GM12801 (cell line): ENCODE data around the gene KDM4B.

ENCODE experiments used
- CTCF ChIP-seq: IDR thresholded peaks from one replicate; pipeline ENCODE4 v1.5.1; 2011; ENCODE audit warnings: control low read depth; ENCODE audit not compliant: insufficient read length; ENCODE audit errors: extremely low read depth

KDM4B gene

DNA sequence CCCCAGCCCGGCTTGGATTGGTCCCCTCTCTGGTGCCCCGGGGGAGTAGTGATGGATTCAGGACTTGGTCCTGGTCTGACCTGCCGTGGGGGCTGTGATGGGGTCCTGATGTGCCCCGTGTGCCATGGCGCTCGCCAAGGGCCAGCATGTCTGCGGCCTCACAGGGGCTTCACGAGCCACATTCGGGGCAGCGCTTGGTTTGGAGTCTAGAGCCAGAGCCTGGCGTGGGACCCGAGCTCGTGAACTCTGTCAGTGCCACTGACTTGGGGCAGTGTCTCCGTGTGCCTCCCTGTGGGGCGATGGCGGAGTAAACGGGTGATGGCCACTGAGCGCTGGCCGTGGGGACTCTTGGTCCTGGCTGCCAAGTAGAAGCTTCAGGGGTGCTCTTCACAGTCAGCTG lies 17.1 kb downstream of the KDM4B start:
- TF ChIP-seq CTCF = no peak

GRCh38 chr19:4986471-4986891 lies 17.6 kb downstream of the KDM4B start:
- TF ChIP-seq CTCF = no peak

DNA sequence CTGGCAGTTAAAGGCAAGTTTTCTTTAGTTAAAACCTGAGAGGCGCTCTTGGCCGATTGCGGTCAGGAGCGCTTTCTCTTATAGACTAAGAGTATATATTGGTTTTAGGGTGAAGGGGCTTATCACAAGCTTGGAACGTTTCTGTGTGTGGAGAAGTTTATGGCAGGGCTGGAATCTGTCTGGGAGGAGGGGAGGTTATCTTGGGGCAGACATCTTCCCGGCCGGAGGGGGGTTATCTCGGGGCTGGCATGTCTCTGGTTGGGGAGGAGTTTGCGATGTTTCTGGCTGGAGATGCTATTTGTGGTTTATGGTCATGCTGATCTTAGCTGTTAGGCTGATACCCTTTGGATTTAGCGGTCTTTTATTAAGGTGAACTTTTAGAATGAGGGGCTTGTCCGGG lies 18.3 kb downstream of the KDM4B start:
- no peak for TF ChIP-seq CTCF

DNA sequence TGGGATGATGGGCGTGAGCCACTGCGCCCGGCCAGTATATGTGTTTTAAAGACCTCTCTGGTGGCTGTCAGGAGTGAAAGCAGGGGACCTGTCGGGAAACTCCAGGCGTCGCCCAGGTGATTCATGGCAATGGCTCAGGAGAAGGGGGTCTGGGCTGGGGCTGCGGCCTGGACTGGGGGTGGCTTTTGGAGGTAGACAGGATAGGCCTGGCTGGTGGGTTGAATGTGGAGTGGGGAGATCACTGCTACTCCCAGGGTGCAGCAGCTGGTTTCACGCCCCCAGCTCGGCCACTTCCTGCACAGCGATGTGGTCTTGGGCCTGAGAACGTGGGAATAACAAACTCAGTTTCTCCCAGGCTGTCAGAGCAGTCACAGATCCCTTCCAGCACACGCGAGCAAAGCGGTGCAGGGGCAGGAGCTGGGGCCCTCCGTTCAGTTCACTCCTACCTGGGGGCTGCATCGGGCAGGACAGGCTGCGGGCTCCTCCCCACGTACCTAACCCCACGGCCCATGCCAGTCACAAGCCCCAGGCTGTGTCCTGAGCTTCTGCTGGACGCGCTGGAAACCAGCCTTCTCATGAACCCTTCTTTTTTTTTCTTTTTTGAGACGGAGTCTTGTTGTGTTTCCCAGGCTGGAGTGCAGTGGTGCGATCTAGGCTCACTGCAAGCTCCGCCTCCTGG lies 18.9 kb downstream of the KDM4B start:
- no peak for TF ChIP-seq CTCF

- no peak for TF ChIP-seq CTCF
These were observed 19.9 kb downstream of the KDM4B start for GRCh38 chr19:4988770-4989251.

- no peak for TF ChIP-seq CTCF
These were observed 21.4 kb downstream of the KDM4B start for GRCh38 chr19:4990306-4990705.

DNA sequence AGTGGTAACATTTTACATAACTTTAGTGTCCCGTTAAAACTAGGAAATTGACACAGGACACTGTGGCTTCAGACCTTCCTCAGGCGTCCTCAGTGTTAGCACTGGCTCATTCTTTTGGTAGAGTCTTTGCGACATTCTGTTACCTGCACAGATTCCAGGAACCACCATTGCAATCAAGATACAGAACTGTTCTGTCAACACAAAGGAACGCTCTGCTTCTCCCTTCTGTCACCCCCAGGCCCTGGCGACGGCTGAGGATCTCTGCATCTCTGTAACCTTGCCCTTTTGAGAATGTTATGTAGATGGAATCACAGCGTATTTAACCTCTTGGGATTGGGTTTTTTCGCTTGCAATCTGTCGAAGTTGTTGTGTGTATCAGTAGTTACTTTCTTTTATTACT lies 22.6 kb downstream of the KDM4B start:
- TF ChIP-seq CTCF = no peak
